ENCODE data around the gene NPIPA7. TPM values are rescaled to one million over a fixed set of nuclear protein-coding genes. Genes with fewer than 3 reads are reported as not detected.
"Not testable (repeated sequence)": the region's sequence is repeated elsewhere in the genome, so short reads cannot be mapped to it uniquely, and the experiment has no call there.

Gene NPIPA7
- total RNA-seq = 5.5 TPM
- long read RNA-seq = 0 reads

GRCh38 chr16:16378840-16379239 lies at the start of gene NPIPA7:
Gene NPIPA7 (plus strand): TSS chr16:16379140. CDS start chr16:16379245, 105 bp downstream.
- intact Hi-C loops (cut with DNase I); DNase-seq (ENCODE audit: low spot score): not testable (repeated sequence)

- intact Hi-C loops (cut with DNase I) = not testable (repeated sequence)
- DNase-seq (ENCODE audit: low spot score) = peak; percentile 17
These were observed 47.5 kb upstream of the NPIPA7 start for GRCh38 chr16:16331466-16331865.

- intact Hi-C loops (cut with DNase I) = not testable (repeated sequence)
- DNase-seq (ENCODE audit: low spot score) = peak; percentile 57
These were observed 21.4 kb upstream of the NPIPA7 start for GRCh38 chr16:16357556-16357955.

GRCh38 chr16:16358539-16359240 lies 20.2 kb upstream of the NPIPA7 start:
- intact Hi-C loops (cut with DNase I) = not testable (repeated sequence)

GRCh38 chr16:16363595-16363994 lies 15.3 kb upstream of the NPIPA7 start:
- DNase-seq (ENCODE audit: low spot score) = peak; percentile 59

More at GRCh38 chr16:16358539-16359240, 20.2 kb upstream of the NPIPA7 start:
- not testable (repeated sequence) for DNase-seq (ENCODE audit: low spot score)

GRCh38 chr16:16364100-16364499 lies 14.8 kb upstream of the NPIPA7 start:
- DNase-seq (ENCODE audit: low spot score); intact Hi-C loops (cut with DNase I): not testable (repeated sequence)

More at GRCh38 chr16:16363595-16363994, 15.3 kb upstream of the NPIPA7 start:
- intact Hi-C loops (cut with DNase I) = not testable (repeated sequence)

GRCh38 chr16:16364701-16365100 lies 14.2 kb upstream of the NPIPA7 start:
- intact Hi-C loops (cut with DNase I) = not testable (repeated sequence)

GRCh38 chr16:16365319-16365718 lies 13.6 kb upstream of the NPIPA7 start:
- DNase-seq (ENCODE audit: low spot score) = peak; percentile 75
- intact Hi-C loops (cut with DNase I) = not testable (repeated sequence)

More at GRCh38 chr16:16364701-16365100, 14.2 kb upstream of the NPIPA7 start:
- DNase-seq (ENCODE audit: low spot score) = not testable (repeated sequence)

GRCh38 chr16:16365851-16366250 lies 13.1 kb upstream of the NPIPA7 start:
- DNase-seq (ENCODE audit: low spot score); intact Hi-C loops (cut with DNase I): not testable (repeated sequence)

GRCh38 chr16:16366552-16367284 lies 12.2 kb upstream of the NPIPA7 start:
- intact Hi-C loops (cut with DNase I) = not testable (repeated sequence)
- peak; percentile 73 for DNase-seq (ENCODE audit: low spot score)

- intact Hi-C loops (cut with DNase I); DNase-seq (ENCODE audit: low spot score): not testable (repeated sequence)
These were observed 11.7 kb upstream of the NPIPA7 start for GRCh38 chr16:16367285-16367628.

- intact Hi-C loops (cut with DNase I) = not testable (repeated sequence)
These were observed 9.7 kb upstream of the NPIPA7 start for GRCh38 chr16:16369081-16369856.

GRCh38 chr16:16371136-16371735 lies 7.7 kb upstream of the NPIPA7 start:
- intact Hi-C loops (cut with DNase I) = not testable (repeated sequence)
- peak; percentile 54 for DNase-seq (ENCODE audit: low spot score)

More at GRCh38 chr16:16369081-16369856, 9.7 kb upstream of the NPIPA7 start:
- DNase-seq (ENCODE audit: low spot score) = peak; percentile 50

- DNase-seq (ENCODE audit: low spot score) = peak; percentile 61
These were observed 4.7 kb upstream of the NPIPA7 start for GRCh38 chr16:16374192-16374591.

GRCh38 chr16:16399685-16400084 lies 20.7 kb downstream of the NPIPA7 start:
- intact Hi-C loops (cut with DNase I); DNase-seq (ENCODE audit: low spot score): not testable (repeated sequence)

More at GRCh38 chr16:16374192-16374591, 4.7 kb upstream of the NPIPA7 start:
- intact Hi-C loops (cut with DNase I) = not testable (repeated sequence)

GRCh38 chr16:16402333-16402732 lies 23.4 kb downstream of the NPIPA7 start:
- DNase-seq (ENCODE audit: low spot score); intact Hi-C loops (cut with DNase I): not testable (repeated sequence)

GRCh38 chr16:16404283-16404682 lies 25.3 kb downstream of the NPIPA7 start:
- DNase-seq (ENCODE audit: low spot score); intact Hi-C loops (cut with DNase I): not testable (repeated sequence)

GRCh38 chr16:16405421-16405820 lies 26.5 kb downstream of the NPIPA7 start:
- DNase-seq (ENCODE audit: low spot score); intact Hi-C loops (cut with DNase I): not testable (repeated sequence)

GRCh38 chr16:16408430-16408829 lies 29.5 kb downstream of the NPIPA7 start:
- intact Hi-C loops (cut with DNase I); DNase-seq (ENCODE audit: low spot score): not testable (repeated sequence)

Data from cardiac septum (tissue), 1 donor.